SU-DHL-6 (cell line): ENCODE data around the gene ZNF487.
"Not testable (repeated sequence)": the region's sequence is repeated elsewhere in the genome, so short reads cannot be mapped to it uniquely, and the experiment has no call there.

Experiments used
- H2AFZ ChIP-seq: fragments of 200-600 bp; sonication (generic); 2 replicates; pipeline ENCODE4 v1.6.1; 2014; ENCODE audit warnings: low read depth, mild to moderate bottlenecking, moderate library complexity, mixed read lengths, antibody characterized with exemption, low read length; ENCODE audit not compliant: severe bottlenecking
- H3F3A ChIP-seq: fragments of 200-600 bp; shearing (Covaris generic); 2 replicates; pipeline ENCODE4 v1.6.0; 2016; ENCODE audit warnings: antibody characterized with exemption, mild to moderate bottlenecking; ENCODE audit not compliant: insufficient read depth
- H3K27ac ChIP-seq: fragments of 200-600 bp; sonication (generic); 2 replicates; pipeline ENCODE4 v1.5.1; 2016; ENCODE audit warnings: low read depth, mild to moderate bottlenecking, low read length, moderate library complexity, mixed read lengths
- H3K27me3 ChIP-seq: fragments of 200-600 bp; sonication (generic), shearing (Covaris generic); 2 replicates; pipeline ENCODE4 v1.6.0; 2014; ENCODE audit warnings: mild to moderate bottlenecking, low read length
- H3K36me3 ChIP-seq: fragments of 200-600 bp; sonication (generic); 2 replicates; pipeline ENCODE4 v1.6.1; 2014; ENCODE audit warnings: mild to moderate bottlenecking, low read length, mixed read lengths
- H3K4me2 ChIP-seq: fragments of 300-600, 200-600 bp; shearing (Covaris generic), sonication (generic); 2 replicates; pipeline ENCODE4 v1.6.0; 2014; ENCODE audit warnings: low read length, low read depth, mild to moderate bottlenecking; ENCODE audit not compliant: poor library complexity, severe bottlenecking
- H3K4me3 ChIP-seq: fragments of 200-600 bp; sonication (generic); 2 replicates; pipeline ENCODE4 v1.5.1; 2014; ENCODE audit warnings: antibody characterized with exemption, low read length, mild to moderate bottlenecking, mixed read lengths; ENCODE audit not compliant: insufficient read depth, poor library complexity, severe bottlenecking
- H3K79me2 ChIP-seq: fragments of 200-600 bp; sonication (generic); 2 replicates; pipeline ENCODE4 v1.6.1; 2014; ENCODE audit warnings: mild to moderate bottlenecking, low read length, moderate library complexity; ENCODE audit not compliant: insufficient read depth
- H3K9ac ChIP-seq: fragments of 200-600 bp; sonication (generic); 2 replicates; pipeline ENCODE4 v1.7.0; 2014; ENCODE audit warnings: mild to moderate bottlenecking, low read length
- H3K9me2 ChIP-seq: fragments of 200-600 bp; sonication (generic); replicated peaks from 2 replicates; pipeline ENCODE4 v1.6.1; 2014; ENCODE audit warnings: low read length; ENCODE audit not compliant: insufficient read depth
- H3K9me3 ChIP-seq: fragments of 200-600 bp; sonication (generic); 2 replicates; pipeline ENCODE4 v1.6.1; 2014; ENCODE audit warnings: low read length, mixed read lengths; ENCODE audit not compliant: insufficient read depth
- H4K20me1 ChIP-seq: fragments of 200-600 bp; sonication (generic); 2 replicates; pipeline ENCODE4 v1.6.1; 2014; ENCODE audit warnings: low read depth, mild to moderate bottlenecking, antibody characterized with exemption, low read length, moderate library complexity, mixed read lengths
- CTCF ChIP-seq: fragments of 200-600 bp; sonication (generic); IDR thresholded peaks from one replicate; pipeline ENCODE4 v1.5.1; 2017; ENCODE audit warnings: antibody characterized with exemption, mild to moderate bottlenecking, low read length, moderate library complexity; ENCODE audit not compliant: insufficient read depth, poor library complexity, severe bottlenecking
- EZH2phosphoT487 ChIP-seq: fragments of 200-600 bp; sonication (generic), shearing (Covaris generic); conservative IDR thresholded peaks from 2 replicates; pipeline ENCODE4 v1.6.1; 2018; ENCODE audit warnings: mild to moderate bottlenecking, antibody characterized with exemption, low read length, moderate library complexity, mixed read lengths

Gene ZNF487

GRCh38 chr10:43448742-43449141 lies 11.8 kb downstream of the ZNF487 start:
- H3K27me3 ChIP-seq: no peaks in the 10 kb centered on the region
- H3F3A ChIP-seq: peaks cover 31% of the 10 kb centered on the region
- H3K4me2 ChIP-seq: no peak overlapping the region
- no peak overlapping the region for H3K9ac ChIP-seq
- H3K36me3 ChIP-seq: no peaks in the 10 kb centered on the region
- no peaks in the 10 kb centered on the region for H3K79me2 ChIP-seq
- H3K27ac ChIP-seq: no peak overlapping the region
- H3K9me2 ChIP-seq: no peaks in the 10 kb centered on the region
- H2AFZ ChIP-seq: no peak overlapping the region
- no peak overlapping the region for H3K4me3 ChIP-seq
- H3K9me3 ChIP-seq: no peaks in the 10 kb centered on the region
- TF ChIP-seq EZH2phosphoT487 (no peak), CTCF (no peak)
- H4K20me1 ChIP-seq: no peaks in the 10 kb centered on the region

GRCh38 chr10:43452356-43452914 lies 15.5 kb downstream of the ZNF487 start:
- Histone ChIP-seq H3K9ac (peak overlapping the region; percentile 57), H3K36me3 (no peaks in the 10 kb centered on the region), H3K4me3 (peak overlapping the region; percentile 4), H3K27me3 (no peaks in the 10 kb centered on the region), H4K20me1 (no peaks in the 10 kb centered on the region), H3K9me3 (no peaks in the 10 kb centered on the region), H3K9me2 (no peaks in the 10 kb centered on the region), H3F3A (peaks cover 47% of the 10 kb centered on the region), H3K4me2 (peak overlapping the region; percentile 83), H3K27ac (peak overlapping the region; percentile 98), H2AFZ (no peak overlapping the region), H3K79me2 (0 out of 2 replicates have a peak, but pooled peaks cover 4% of the 10 kb centered on the region)
- no peak for TF ChIP-seq EZH2phosphoT487
- no peak for TF ChIP-seq CTCF

GRCh38 chr10:43453266-43453831 lies 16.4 kb downstream of the ZNF487 start:
- H3F3A ChIP-seq: peaks cover 47% of the 10 kb centered on the region
- TF ChIP-seq CTCF: no peak
- no peak for TF ChIP-seq EZH2phosphoT487
- H3K36me3 ChIP-seq: no peaks in the 10 kb centered on the region
- H3K9ac ChIP-seq: peak overlapping the region; percentile 57
- H4K20me1 ChIP-seq: no peaks in the 10 kb centered on the region
- no peak overlapping the region for H2AFZ ChIP-seq
- H3K27ac ChIP-seq: peak overlapping the region; percentile 98
- no peaks in the 10 kb centered on the region for H3K9me2 ChIP-seq
- no peaks in the 10 kb centered on the region for H3K27me3 ChIP-seq
- H3K79me2 ChIP-seq: 0 out of 2 replicates have a peak, but pooled peaks cover 4% of the 10 kb centered on the region
- peak overlapping the region; percentile 83 for H3K4me2 ChIP-seq
- H3K9me3 ChIP-seq: no peaks in the 10 kb centered on the region
- H3K4me3 ChIP-seq: peak overlapping the region; percentile 4

GRCh38 chr10:43454025-43454424 lies 17.1 kb downstream of the ZNF487 start:
- H2AFZ ChIP-seq, H3K36me3 ChIP-seq, H4K20me1 ChIP-seq, H3K9me3 ChIP-seq, H3K9me2 ChIP-seq, H3K27me3 ChIP-seq, H3K79me2 ChIP-seq: not testable (repeated sequence)
- Histone ChIP-seq H3K9ac (peak overlapping the region; percentile 70), H3K4me2 (peak overlapping the region; percentile 83), H3K27ac (peak overlapping the region; percentile 98), H3F3A (peaks cover 47% of the 10 kb centered on the region), H3K4me3 (peak overlapping the region; percentile 70)

DNA sequence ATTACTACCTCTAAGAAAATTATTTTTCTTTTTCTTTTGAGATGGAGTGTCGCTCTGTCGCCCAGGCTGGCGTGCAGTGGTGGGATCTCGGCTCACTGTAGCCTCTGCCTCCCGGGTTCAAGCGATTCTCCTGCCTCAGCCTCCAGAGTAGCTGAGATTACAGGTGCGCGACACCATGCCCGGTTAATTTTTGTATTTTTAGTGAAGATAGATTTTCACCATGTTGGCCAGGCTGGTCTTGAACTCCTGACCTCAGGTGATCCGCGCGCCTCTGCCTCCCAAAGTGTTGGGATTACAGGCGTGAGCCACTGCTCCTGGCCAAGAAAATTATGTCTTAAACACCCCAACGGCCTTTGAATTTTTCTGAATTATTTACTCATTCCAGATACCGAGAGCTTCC lies 19.6 kb downstream of the ZNF487 start:
- not testable (repeated sequence) for H4K20me1 ChIP-seq, H3K4me3 ChIP-seq, H3K36me3 ChIP-seq, H3K9me3 ChIP-seq, H3K9me2 ChIP-seq, H3K27me3 ChIP-seq, H3K79me2 ChIP-seq
- peaks cover 36% of the 10 kb centered on the region for H3F3A ChIP-seq
- H3K9ac ChIP-seq: peak overlapping the region; percentile 70
- H2AFZ ChIP-seq: peak overlapping the region; percentile 94
- 0 out of 2 replicates have a peak overlapping the region, but pooled peaks have one; percentile 74 for H3K27ac ChIP-seq
- peak overlapping the region; percentile 70 for H3K4me2 ChIP-seq
